Measurements from ENCODE around the gene S100A16.

DNA sequence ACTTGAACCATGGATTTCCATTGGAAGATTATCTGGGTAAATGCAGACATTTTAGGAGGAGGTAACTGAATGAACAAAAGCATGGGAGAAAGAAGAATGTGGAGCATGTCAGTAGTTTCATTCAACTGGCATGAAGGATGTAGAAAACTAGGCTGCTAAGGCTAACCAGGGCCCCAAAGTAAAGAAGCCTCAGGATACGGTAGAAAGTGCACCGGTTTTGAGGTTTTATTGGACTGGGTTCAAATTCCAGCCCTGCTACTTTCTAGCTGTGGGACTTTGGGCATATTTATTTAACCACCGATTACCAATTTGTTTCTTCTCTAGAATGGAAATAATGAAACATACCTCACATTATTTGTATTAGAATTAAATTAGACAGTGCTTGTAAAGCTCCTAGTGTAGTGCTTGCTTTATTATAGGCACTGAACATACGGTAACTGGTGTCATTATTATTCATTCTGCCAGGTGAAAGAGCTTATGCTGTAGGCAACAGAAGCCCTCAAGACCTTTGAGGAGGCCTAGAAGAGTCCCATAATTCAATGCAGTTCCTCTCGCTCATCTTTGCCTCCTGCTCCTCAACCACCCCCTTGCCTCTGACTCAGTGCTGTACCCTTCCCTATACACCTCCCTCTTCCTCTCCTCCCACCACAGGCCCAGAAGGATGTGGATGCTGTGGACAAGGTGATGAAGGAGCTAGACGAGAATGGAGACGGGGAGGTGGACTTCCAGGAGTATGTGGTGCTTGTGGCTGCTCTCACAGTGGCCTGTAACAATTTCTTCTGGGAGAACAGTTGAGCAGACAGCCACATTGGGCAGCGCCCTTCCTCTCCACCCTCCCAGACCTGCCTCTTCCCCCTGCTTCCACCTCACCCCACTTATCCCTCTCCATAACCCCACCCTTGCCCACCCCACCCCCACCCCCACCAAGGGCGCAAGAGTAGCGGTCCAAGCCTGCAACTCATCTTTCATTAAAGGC, 18.4 kb upstream of the S100A16 start:
- TF ChIP-seq, protein P1, sequence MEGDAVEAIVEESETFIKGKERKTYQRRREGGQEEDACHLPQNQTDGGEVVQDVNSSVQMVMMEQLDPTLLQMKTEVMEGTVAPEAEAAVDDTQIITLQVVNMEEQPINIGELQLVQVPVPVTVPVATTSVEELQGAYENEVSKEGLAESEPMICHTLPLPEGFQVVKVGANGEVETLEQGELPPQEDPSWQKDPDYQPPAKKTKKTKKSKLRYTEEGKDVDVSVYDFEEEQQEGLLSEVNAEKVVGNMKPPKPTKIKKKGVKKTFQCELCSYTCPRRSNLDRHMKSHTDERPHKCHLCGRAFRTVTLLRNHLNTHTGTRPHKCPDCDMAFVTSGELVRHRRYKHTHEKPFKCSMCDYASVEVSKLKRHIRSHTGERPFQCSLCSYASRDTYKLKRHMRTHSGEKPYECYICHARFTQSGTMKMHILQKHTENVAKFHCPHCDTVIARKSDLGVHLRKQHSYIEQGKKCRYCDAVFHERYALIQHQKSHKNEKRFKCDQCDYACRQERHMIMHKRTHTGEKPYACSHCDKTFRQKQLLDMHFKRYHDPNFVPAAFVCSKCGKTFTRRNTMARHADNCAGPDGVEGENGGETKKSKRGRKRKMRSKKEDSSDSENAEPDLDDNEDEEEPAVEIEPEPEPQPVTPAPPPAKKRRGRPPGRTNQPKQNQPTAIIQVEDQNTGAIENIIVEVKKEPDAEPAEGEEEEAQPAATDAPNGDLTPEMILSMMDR (optimal IDR thresholded peaks at IDR 0.05 in 1 of 3, IDR thresholded peaks at IDR 0.05 in 1 of 3, conservative IDR thresholded peaks at IDR 0.05 in 1 of 3; ENCODE audit: extremely low read depth in 1 of 3, insufficient read depth in 2 of 3, low read length in 3 of 3): no peak
- no peak for TF ChIP-seq EZH2 (IDR thresholded peaks at IDR 0.05; ENCODE audit: low read length)

Measured in keratinocyte (primary cell).